NCI-H2171 treated with DMSO at 0.1 percent for 48 hours (cell line): ENCODE data around the gene S100A14.

Experiments used
- DNase-seq: peaks from one replicate; lab custom pipeline; 2025; lab: John Stamatoyannopoulos, UW

Gene S100A14

DNA sequence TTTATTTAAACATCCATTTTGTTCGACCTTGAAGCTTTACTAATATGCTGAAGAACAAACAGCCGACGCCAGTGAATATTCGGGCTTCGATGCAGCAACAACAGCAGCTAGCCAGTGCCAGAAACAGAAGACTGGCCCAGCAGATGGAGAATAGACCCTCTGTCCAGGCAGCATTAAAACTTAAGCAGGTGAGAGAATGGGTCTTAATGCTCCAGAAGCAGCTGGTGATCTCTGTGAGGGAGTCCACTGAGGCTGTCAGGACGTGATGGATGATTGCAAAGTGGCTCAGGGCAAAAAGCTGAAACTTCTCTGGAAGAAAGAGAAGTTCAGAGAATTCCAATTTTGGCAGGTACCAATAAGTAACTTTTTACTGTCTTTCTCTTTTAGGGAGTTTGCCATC lies 22.1 kb upstream of the S100A14 start:
- DNase-seq: no peak

DNA sequence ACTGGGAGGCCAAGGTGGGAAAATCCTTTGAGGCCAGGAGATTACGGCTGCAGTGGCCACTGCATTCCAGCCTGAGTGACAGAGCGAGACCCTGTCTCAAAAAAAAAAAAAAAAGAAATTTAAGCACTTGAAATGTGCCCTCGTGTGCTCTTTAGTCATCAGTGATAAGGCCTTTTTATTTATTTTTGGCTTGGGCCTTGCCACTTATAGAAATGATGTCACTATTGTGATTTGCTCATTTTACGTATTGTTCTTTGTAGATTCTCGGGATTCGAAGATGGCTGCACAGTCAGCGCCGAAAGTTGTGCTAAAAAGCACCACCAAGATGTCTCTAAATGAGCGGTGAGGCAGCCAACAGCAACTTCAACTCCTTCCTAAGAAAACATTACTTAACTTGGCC lies 20.2 kb upstream of the S100A14 start:
- DNase-seq: no peak

DNA sequence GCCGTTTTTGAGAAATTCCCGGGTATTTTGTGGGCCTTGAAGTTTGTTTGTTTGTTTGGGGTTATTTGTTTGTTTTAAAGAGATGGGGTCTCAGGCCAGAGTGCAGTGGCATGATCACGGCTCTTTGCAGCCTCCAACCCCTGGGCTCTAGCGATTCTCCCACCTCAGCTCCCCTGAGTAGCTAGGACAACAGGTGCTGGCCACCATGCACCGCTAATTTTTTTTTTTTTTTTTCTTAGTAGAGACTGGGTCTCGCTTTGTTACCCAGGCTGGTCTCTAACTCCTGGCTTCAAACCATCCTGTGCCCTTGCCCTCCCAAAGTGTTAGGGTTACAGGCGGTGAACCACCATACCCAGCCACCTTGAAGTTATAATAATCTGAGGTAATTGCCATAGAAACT lies 19.7 kb upstream of the S100A14 start:
- no peak for DNase-seq

DNA sequence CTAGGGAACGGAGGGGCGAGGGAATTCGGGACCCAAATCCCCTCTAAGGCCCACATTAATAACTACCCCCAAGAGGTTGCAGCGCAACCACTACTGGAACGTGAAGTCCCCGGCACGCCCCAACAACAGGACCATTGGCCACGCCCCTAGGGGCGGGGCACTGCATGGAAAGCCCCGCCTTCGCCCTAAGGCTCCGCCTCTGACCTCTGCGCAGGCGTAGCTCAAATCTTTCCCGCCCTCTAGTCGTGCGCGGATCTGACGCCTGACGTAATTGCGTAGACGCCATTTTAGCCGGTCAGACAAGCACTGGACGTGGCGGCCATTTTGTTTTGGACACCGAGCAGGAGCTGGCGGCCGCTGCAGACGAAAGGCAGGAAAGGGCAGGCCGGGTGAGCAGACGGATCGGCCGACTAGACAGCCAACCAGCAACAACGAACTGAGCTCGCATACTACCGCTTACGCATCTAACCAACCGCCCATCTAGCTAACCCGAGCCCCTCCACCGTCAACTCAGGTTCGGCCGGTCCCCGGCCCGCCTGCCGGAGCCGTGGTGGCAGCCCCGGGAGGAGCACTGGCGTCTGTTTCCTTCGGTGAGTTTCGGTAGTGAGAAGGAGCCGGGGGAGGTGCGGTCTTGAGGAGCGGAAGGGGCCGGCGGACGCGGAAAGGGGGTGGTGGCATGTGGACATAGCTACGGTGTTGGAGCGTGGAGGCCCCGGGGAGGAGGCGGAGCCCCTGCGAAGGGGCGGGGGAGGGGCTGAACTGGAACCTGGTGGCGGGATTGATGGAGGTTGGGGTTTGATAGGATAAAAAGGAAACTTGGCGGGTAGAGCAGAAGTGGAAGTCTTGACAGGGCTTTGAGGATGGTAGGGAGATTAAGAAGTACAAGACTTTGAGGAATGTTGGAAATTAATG lies 17.9 kb upstream of the S100A14 start, which contains the start of gene CHTOP:
Gene CHTOP, plus strand, starts transcription at position 313 of the 912 bp plus-strand sequence. CDS start 2,523 bp downstream, outside the sequence.
- DNase-seq: peak; percentile 94

DNA sequence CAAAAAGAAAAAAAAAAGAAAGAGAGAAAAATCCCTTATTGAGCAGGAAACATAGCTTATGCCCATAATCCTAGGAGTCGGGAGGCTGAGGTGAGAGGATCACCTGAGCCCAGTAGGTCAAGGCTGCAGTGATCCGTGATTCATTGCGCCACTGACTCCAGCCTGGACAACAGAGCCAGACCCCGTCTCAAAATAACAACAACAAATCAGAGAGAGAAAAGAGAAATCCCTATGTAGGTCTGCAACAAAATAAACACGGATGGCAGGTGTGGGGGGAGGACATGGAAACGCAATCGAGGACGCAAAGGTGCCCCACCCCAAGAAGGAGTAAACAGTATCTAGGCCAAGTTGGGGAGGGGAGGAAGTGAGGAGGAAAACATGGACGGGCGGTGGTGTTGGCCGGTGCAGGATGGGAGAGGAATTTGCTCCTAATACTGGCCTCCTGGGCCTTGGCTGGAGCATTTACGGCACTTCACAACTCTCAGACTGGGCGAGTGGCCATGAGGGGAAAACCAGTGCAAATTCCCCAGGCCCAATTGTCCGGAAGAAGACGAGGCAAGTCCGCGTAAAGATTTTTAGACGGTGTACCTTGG lies 17.1 kb upstream of the S100A14 start:
- DNase-seq: no peak

DNA sequence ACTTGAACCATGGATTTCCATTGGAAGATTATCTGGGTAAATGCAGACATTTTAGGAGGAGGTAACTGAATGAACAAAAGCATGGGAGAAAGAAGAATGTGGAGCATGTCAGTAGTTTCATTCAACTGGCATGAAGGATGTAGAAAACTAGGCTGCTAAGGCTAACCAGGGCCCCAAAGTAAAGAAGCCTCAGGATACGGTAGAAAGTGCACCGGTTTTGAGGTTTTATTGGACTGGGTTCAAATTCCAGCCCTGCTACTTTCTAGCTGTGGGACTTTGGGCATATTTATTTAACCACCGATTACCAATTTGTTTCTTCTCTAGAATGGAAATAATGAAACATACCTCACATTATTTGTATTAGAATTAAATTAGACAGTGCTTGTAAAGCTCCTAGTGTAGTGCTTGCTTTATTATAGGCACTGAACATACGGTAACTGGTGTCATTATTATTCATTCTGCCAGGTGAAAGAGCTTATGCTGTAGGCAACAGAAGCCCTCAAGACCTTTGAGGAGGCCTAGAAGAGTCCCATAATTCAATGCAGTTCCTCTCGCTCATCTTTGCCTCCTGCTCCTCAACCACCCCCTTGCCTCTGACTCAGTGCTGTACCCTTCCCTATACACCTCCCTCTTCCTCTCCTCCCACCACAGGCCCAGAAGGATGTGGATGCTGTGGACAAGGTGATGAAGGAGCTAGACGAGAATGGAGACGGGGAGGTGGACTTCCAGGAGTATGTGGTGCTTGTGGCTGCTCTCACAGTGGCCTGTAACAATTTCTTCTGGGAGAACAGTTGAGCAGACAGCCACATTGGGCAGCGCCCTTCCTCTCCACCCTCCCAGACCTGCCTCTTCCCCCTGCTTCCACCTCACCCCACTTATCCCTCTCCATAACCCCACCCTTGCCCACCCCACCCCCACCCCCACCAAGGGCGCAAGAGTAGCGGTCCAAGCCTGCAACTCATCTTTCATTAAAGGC lies 15.2 kb upstream of the S100A14 start:
- no peak for DNase-seq

DNA sequence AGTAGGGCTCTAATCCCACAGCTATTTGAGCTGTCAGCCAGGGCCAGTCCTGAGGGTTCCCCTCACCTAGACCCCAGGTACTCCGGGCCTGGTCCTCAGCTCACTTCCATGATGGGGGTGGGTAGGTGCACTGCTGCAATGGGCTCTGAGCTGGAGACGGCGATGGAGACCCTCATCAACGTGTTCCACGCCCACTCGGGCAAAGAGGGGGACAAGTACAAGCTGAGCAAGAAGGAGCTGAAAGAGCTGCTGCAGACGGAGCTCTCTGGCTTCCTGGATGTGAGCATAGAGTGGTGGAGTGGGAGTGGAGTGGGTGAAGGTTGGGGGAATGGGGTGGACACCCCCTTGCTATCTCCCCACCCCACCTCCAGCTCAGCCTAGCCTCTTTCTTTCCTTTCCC lies 14.3 kb upstream of the S100A14 start:
- no peak for DNase-seq

DNA sequence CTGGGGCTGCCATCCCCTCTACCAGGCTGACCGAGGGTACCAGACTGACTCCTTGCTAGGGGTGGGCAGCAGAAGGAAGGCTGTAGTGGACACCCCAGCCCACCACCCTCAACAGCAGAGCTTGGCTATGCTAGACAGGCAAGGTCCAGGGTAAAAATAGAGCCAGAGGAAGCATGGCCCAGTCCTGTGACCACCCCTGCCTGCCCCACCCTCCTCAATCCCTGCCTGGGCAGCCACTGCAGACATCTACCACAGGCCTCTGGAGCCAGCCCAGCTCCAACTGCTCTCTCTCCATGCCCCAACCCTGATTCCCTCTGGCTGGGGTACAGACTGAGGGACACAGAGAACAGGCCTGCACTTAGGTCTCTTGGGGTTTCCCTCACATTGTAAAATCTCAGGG lies 13.8 kb upstream of the S100A14 start:
- no peak for DNase-seq

DNA sequence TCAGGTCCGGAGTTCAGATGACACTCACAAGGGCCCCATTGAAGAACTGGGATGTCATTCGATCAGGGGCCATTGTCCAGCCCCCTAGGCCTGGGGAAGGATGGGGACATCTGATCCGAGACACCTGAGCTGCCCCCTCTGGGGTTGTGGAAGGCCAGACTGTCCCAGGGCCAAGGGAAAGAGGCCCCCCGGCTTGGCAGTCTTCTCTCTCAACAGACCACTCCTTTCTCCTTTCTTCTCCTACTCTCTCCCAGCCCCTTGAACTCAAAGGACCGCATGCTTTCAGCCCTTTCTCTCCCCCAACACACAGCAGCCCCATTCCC lies 13.2 kb upstream of the S100A14 start:
- DNase-seq: no peak

DNA sequence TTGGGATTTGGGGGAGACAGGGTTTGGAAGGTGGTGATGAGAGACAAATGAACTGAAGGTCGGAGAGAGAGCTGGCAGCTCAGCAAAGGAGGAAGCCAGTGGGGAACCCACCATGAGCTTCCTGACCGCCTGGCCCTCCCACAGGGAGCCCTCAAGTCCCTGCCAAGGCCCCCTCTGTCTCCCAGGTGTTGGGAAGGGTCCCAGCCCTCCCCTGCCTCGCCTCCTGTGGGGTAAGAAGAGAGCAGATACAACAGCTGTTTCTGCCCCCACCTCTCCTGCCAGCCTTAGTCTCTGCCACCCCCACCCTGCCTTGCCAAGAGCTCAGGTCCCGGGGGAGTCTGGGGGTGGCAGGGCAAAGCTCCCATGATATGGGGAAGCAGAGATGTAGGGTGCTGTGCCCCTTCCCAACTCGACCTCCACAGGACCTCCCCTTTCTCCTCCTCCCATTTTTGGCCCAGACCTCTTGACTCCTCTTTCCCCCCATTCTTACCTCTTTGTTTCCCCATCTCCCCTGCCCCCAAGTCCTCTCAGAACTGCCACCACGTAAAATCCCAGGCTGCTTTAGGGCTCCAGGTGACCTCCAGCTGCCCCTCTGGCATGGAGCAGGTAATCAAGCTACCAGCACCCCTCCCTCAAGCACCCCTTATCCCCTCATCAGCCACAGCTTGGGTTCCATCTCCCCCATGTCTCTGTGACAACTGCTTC lies 12.7 kb upstream of the S100A14 start:
- DNase-seq: no peak

DNA sequence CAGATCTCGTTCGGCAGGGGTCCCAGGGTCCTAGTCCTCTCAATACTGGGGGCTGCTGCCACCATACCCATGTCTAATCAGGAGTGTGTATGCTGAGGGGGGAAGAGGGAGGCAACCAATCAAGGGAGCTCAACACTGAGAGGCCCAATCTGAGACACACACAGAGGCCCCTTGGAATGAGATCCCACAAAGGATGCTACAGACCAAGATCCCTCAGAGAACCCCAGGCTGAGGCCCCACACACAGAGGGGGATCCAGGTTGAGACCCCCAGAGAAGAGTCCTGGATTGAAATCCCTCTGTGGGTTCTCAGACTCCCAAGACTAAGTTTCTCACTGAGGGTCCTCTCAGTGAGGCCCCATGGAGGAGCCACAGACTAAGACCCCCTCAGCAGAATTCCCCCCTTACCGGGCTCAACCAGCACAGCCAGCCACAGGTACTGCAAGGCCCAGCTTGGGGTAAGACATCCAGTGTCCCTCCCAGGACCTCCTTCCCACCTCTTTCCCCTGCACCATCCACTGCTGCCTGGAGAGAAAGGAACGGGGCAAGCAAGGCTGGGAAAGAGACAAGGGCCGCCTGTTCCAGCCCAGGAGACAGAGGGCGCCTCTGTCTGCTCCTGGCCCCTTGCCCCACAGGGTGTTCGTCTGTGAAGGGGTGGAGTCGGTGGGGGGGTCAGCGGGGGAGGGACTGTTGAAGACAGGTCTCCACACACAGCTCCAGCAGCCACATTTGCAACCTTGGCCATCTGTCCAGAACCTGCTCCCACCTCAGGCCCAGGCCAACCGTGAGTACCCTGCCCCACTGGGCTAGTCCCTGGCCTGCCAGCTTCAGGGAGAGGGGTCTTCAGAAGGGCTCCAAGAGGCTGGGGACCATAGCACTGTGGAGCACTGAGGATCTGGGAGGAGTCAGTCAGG lies 11.8 kb upstream of the S100A14 start, which contains the start of gene S100A1:
Gene S100A1, plus strand, starts transcription at position 720 of the 912 bp plus-strand sequence. CDS start 2,088 bp downstream, outside the sequence.
- no peak for DNase-seq

DNA sequence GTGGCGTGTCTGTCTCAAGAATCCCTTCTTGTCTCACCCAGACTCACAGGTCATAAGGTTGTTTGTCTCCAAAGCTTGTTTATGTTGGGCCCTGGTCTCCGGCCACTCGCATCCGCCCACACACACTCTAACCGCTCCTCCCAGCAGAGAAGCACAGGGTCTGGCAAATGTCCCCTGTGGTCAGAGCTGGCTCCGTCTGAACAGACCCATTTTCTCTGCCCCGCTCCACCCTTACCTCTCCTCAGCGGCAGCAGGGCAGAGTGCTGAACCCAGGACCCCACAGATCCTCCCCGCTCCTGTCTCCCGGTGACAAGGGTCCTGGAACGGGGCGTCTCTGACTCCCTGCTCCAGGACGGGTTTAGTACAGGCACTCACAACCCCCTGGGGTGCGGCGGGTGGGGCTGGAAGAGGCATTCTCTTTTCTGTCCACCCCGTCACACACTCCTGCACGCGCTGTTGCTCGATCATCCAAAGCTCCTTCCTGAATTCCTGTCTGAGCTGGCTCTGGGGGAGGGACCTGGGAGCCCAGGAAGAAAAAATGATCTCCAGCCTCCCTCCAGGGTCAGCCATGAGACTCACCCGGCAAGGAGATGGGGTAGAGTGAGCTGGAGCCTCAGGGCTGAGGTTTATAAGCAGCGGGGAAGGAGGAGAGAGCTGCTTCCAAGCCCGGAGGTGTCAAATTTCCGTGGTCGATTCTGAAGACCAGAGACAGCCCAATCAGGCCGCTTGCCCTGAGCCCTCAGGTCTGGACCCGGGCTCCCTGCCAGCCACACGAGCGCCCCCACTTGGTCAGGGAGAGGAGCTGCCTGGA lies 11.0 kb upstream of the S100A14 start, which contains the start of gene S100A13:
Gene S100A13, minus strand, starts transcription at position 602 of the 811 bp plus-strand sequence. CDS start 1,033 bp downstream, outside the sequence.
- peak; percentile 62 for DNase-seq

DNA sequence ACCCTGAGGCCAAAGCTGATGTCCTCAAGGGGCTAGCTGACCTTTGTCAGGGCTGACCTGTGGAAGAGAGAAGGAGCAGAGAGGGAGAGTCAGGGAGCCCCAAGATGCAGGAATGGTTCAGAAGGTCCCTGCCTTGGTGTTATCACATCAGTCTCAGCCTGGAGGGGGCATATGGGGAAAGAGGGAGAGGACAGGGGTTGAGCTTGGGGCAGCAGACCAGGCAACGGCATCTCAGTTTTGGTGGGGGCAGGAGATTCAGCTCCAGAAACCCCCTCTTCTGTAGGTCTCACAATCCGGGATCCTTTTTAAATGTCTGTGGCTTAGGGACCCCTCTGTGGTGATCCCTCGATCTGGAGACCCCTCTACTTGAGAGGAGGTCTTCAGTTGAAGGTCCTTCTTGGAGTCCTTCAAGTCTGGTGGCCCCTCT lies 10.4 kb upstream of the S100A14 start:
- DNase-seq: no peak

DNA sequence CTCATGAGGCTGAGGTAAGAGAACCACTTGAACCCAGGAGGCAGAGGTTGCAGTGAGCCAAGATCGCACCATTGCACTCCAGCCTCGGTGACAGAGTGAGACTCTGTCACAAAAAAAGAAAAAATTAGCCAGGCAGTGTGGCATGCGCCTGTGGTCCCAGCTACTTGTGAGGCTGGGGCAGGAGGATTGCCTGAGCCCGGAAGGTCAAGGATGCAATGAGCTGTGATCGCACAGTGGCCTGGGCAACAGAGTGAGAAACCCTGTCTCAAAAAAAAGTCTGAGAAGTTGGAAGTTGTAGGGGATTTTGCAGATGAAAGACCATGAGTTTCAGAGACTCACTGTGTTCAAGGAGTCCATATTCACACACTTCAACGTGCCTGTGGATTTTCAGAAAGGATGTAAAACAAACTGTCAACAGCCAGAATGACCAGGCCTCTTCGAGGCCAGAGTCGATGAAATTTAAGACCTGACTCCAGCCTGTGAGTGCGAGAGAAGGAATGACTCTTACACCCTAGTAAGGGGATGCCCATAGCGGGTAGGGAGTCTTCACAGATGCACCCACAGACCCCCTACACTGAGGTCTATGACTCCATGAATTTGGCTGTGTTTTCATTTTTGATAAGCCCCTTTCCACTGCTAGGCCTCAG lies 9.0 kb upstream of the S100A14 start:
- no peak for DNase-seq

DNA sequence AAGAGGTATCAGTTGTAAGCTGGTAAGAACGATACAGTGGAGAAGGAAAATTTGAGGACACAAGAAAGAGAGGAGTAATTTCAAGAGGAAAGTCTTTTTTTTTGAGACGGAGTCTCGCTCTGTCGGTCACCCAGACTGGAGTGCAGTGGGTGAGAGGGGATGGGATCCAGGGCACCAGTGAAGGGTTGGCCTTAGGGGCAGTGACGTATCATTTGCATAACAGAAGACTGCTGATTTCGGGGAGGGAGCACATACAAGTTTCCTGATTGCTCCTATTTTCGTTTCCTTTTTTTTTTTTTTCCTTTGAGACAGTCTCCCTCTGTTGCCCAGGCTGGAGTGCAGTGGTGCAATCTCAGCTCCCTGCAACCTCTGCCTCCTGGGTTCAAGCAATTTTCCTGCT lies 7.0 kb upstream of the S100A14 start:
- DNase-seq: no peak

DNA sequence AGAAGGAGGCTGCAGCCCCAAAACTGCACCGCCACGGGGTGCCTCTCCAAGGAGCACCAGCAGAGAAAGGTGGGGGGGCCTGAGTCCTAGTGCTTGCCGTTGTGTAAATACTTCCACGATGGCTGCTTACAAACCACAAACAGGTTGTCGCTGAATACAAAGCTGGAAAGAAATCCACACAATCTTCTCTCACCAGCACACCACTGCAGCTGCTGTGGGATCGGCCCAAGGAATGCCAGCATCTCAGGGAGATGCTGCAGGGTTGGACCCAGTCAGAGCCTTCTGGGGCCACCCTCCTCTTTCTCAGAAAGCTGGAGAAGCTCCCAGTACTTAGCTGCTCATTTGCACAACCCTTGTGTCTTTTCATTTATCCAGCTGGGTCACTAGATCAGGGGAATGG lies 3.0 kb upstream of the S100A14 start:
- DNase-seq: no peak

DNA sequence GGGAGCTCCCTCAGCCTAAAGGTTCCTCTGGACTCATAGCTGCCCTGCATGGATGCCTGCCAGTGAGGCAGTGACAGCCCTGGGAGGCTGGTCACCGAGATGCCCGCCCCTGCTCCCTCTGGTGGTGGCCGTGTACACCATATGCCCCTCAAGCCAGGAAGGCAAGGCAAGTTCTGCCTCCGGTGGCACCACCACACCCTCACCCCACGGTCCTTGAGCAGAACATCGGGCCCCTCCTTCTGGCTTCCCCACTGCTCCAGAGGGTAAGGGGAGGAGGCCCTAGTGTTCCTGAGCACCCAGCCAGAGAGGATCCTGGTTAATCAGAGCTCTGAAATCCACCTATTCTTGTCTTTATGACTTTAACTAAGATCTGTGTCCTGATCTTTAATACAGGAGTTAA lies 1.5 kb upstream of the S100A14 start:
- peak; percentile 12 for DNase-seq

DNA sequence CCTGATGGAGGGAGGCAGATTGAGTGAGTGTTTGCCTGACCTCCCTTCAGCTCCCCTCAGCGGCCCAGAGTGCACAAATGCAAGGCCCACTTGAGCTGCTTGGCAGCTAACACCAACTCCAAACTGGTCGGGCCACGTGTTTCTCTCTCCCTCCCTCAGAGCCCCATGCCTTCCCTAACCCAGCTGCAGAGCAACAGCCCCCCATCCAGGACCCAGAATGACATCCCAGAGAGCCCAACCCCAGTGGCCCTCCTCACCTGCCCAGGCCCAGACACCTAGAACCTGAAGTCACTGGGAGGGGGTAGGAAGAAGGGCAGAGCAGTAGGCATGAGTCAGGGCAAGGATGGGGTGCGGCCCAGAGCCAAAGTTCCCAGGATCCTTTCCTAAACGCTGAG lies 789 bp upstream of the S100A14 start:
- DNase-seq: no peak

DNA sequence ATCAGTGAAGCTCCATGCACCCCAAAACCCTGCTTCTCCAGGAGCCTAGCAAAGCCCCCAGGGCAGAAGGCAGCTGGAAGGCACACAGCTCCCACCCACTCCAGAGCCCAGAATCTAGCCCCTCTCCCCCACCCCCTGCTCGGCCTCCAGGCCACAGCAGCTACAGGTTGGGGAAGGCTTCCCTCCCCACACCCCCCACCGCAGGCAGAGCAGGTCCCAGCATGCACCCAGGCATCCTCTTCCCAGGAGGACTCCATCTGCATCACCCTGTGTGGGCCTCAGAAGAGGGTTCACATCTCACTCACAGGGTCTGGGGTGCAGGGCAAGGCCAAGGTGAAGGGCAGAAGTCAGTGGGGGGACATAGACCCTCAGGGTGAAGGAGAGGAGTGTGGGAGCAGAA lies 719 bp downstream of the S100A14 start:
- DNase-seq: no peak
